Measurements from ENCODE around the gene SEMA7A. TPM values are rescaled to one million over a fixed set of nuclear protein-coding genes. Genes with fewer than 3 reads are reported as not detected.
A peak's percentile ranks its signal among the peaks of the same experiment; 100 is the strongest.

Gene SEMA7A
- total RNA-seq, 2 donors from 2014 or later = 8.1 to 8.2 TPM

DNA sequence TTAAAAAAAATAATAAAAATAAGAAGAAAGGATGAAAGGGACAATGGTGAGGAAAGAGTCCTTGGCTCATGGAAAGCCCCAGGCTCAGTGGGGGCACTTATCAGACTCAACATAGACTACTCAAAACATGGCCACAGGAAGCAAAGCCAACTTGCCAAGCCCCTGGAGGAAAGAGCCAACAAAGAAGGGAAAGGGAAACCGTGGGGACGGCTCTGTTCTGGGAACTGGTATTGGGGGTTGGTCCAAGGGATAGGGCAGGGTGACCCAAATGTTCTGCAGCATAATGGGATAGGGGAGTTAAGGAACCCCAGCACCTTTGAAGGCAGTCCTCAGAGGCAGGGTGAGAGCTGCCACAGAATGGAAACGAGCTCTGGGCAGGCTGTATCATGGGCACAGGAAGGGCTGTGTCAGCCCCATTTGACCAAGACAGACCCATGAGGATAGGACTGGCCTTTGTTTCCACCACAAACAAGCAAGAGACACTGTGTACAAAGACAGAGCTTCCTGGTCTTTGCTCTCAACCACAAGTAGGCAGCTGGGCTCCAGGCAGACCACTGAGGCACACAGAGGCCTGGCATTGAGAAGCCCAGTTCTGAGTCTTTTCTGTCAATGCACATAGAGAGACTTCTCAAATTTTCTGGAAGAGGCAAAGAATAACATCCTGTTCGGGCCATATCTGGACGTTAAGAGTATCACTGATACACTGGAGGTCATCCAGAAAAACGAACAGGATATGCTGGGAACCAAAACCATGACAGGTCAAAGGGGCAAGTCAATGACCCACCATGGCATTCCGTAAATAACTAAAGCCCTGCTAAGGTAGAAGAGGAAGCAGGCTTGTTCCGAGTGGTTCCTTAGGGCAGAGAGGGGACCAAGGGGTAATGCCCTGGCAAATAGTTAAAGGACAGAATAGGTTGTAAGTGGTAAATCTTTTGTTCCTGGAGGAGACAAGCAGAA, 10.6 kb upstream of the SEMA7A start:
- Mint-ChIP-seq H3K36me3 (ENCODE audit: low read depth) (peaks cover 27% of the 10 kb centered on the region), H3K4me1 (peaks cover 32% of the 10 kb centered on the region), H3K27ac (no peak overlapping the region), H3K27me3 (ENCODE audit: insufficient read depth) (no peaks in the 10 kb centered on the region), H3K9me3 (no peaks in the 10 kb centered on the region), H3K4me3 (no peak overlapping the region)
- H3K27ac ChIP-seq (ENCODE audit: low read depth, low read length) = no peak overlapping the region
- whole genome bisulfite sequencing, 2 experiments (ENCODE audit: insufficient coverage in 1 of 2, insufficient read length in 1 of 2) = 91 to 94% methylated on average over 6 to 8 of the region's 8 CpGs
- TF ChIP-seq CTCF (conservative IDR thresholded peaks at IDR 0.05) = no peak
- no peak overlapping the region for H3K9ac ChIP-seq (ENCODE audit: extremely low read depth, low read length, poor library complexity, severe bottlenecking)
- no peaks in the 10 kb centered on the region for H3K9me3 ChIP-seq (ENCODE audit: control insufficient read depth, low read length)
- H3K36me3 ChIP-seq (ENCODE audit: control insufficient read depth, insufficient read depth, low read length) = peaks cover 8% of the 10 kb centered on the region
- DNase-seq = no peak
- no peak overlapping the region for H3K4me3 ChIP-seq (ENCODE audit: low read length)
- H3K27me3 ChIP-seq (ENCODE audit: control insufficient read depth, insufficient read depth, low read length, poor library complexity, severe bottlenecking) = no peaks in the 10 kb centered on the region
- peaks cover 8% of the 10 kb centered on the region for H3K4me1 ChIP-seq (ENCODE audit: control insufficient read depth, insufficient read depth, low read length)

- H3K4me3 ChIP-seq (ENCODE audit: low read length) = peak overlapping the region; percentile 58
- H3K9ac ChIP-seq (ENCODE audit: extremely low read depth, low read length, poor library complexity, severe bottlenecking) = peak overlapping the region; percentile 45
- WGBS, 2 experiments (ENCODE audit: insufficient coverage in 1 of 2, insufficient read length in 1 of 2) = 69 to 76% methylated on average over 9 to 14 of the region's 14 CpGs
- peaks cover 8% of the 10 kb centered on the region for H3K36me3 ChIP-seq (ENCODE audit: control insufficient read depth, insufficient read depth, low read length)
- no peak for DNase-seq
- Mint-ChIP-seq H3K27me3 (ENCODE audit: insufficient read depth) (no peaks in the 10 kb centered on the region), H3K27ac (peak overlapping the region; percentile 84), H3K4me3 (peak overlapping the region; percentile 28), H3K9me3 (no peaks in the 10 kb centered on the region), H3K36me3 (ENCODE audit: low read depth) (peaks cover 18% of the 10 kb centered on the region), H3K4me1 (peaks cover 36% of the 10 kb centered on the region)
- no peak overlapping the region for H3K27ac ChIP-seq (ENCODE audit: low read depth, low read length)
- H3K9me3 ChIP-seq (ENCODE audit: control insufficient read depth, low read length) = no peaks in the 10 kb centered on the region
- H3K4me1 ChIP-seq (ENCODE audit: control insufficient read depth, insufficient read depth, low read length) = peaks cover 8% of the 10 kb centered on the region
- TF ChIP-seq CTCF (conservative IDR thresholded peaks at IDR 0.05) = no peak
- no peaks in the 10 kb centered on the region for H3K27me3 ChIP-seq (ENCODE audit: control insufficient read depth, insufficient read depth, low read length, poor library complexity, severe bottlenecking)
Measured at GRCh38 chr15:74443100-74443909, 9.5 kb upstream of the SEMA7A start.

DNA sequence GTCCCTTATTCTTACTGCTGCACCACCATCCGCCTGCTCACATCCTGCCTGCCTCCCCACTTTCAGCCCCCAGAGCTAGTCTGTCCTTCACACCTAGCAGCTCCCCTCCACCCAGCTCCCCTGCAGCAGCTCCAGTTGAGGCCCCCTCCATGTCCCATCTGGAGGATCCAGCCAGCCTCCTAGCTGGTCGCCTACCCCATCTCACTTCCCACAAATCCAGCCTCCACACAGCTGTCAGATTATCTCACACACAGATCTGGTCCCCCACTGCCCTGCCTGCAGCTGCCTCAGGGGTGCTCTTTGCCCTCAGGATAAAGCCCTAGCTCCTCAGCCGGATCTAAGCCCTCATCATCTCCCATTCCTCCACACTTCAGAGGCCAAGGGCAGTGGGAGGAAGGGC, 8.8 kb upstream of the SEMA7A start:
- H3K36me3 ChIP-seq (ENCODE audit: control insufficient read depth, insufficient read depth, low read length) = peaks cover 8% of the 10 kb centered on the region
- peaks cover 8% of the 10 kb centered on the region for H3K4me1 ChIP-seq (ENCODE audit: control insufficient read depth, insufficient read depth, low read length)
- H3K9me3 Mint-ChIP-seq = no peaks in the 10 kb centered on the region
- H3K4me3 ChIP-seq (ENCODE audit: low read length) = peak overlapping the region; percentile 58
- peak overlapping the region; percentile 45 for H3K9ac ChIP-seq (ENCODE audit: extremely low read depth, low read length, poor library complexity, severe bottlenecking)
- peaks cover 36% of the 10 kb centered on the region for H3K4me1 Mint-ChIP-seq
- H3K27me3 ChIP-seq (ENCODE audit: control insufficient read depth, insufficient read depth, low read length, poor library complexity, severe bottlenecking) = no peaks in the 10 kb centered on the region
- peak overlapping the region; percentile 84 for H3K27ac Mint-ChIP-seq
- H3K27me3 Mint-ChIP-seq (ENCODE audit: insufficient read depth) = no peaks in the 10 kb centered on the region
- H3K36me3 Mint-ChIP-seq (ENCODE audit: low read depth) = peaks cover 11% of the 10 kb centered on the region
- no peaks in the 10 kb centered on the region for H3K9me3 ChIP-seq (ENCODE audit: control insufficient read depth, low read length)
- no peak for DNase-seq
- TF ChIP-seq CTCF (conservative IDR thresholded peaks at IDR 0.05) = no peak
- peak overlapping the region; percentile 28 for H3K4me3 Mint-ChIP-seq
- H3K27ac ChIP-seq (ENCODE audit: low read depth, low read length) = no peak overlapping the region
- WGBS, 2 experiments (ENCODE audit: insufficient coverage in 1 of 2, insufficient read length in 1 of 2) = 70 to 78% methylated on average over 2 to 3 of the region's 3 CpGs

All from endodermal cell (in vitro differentiated cells).